Measurements from ENCODE around the gene COLQ. TPM values are rescaled to one million over a fixed set of nuclear protein-coding genes. Genes with fewer than 3 reads are reported as not detected.
A peak's percentile ranks its signal among the peaks of the same experiment; 100 is the strongest.

COLQ gene
- total and polyA plus RNA-seq, 11 donors, result 2.1 to 33.0 (median 10.7) TPM

GRCh38 chr3:15478640-15478979, 42.9 kb downstream of the COLQ start:
- 60 to 79% (median 66%) methylated on average over 5 of the region's 5 CpGs for WGBS, 4 donors
- TF ChIP-seq POLR2A (IDR thresholded peaks at IDR 0.05), result no peak
- TF ChIP-seq, protein P1, sequence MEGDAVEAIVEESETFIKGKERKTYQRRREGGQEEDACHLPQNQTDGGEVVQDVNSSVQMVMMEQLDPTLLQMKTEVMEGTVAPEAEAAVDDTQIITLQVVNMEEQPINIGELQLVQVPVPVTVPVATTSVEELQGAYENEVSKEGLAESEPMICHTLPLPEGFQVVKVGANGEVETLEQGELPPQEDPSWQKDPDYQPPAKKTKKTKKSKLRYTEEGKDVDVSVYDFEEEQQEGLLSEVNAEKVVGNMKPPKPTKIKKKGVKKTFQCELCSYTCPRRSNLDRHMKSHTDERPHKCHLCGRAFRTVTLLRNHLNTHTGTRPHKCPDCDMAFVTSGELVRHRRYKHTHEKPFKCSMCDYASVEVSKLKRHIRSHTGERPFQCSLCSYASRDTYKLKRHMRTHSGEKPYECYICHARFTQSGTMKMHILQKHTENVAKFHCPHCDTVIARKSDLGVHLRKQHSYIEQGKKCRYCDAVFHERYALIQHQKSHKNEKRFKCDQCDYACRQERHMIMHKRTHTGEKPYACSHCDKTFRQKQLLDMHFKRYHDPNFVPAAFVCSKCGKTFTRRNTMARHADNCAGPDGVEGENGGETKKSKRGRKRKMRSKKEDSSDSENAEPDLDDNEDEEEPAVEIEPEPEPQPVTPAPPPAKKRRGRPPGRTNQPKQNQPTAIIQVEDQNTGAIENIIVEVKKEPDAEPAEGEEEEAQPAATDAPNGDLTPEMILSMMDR (IDR thresholded peaks at IDR 0.05), result no peak
- Histone ChIP-seq H3K27me3 (no peaks in the 10 kb centered on the region), H3K4me3 (no peak overlapping the region), H3K9me3 (peaks cover 0 to 6% (median 0%) of the 10 kb centered on the region in 12 donors), H3K27ac (peak overlapping the region in 6 of 12 donors; percentile 18 to 64 (median 44)), H3K36me3 (peaks cover 0 to 9% (median 0%) of the 10 kb centered on the region in 9 donors), H3K4me1 (peaks cover 0 to 34% (median 16%) of the 10 kb centered on the region in 12 donors)
- intact Hi-C loops (cut with DNase I), result loop anchor here in 1 of 10 donors (2.0 kb wide), 1 partner anchor 14 kb away; no protein-coding TSS in a partner anchor
- no peak for DNase-seq
- ATAC-seq, result peak in 2 of 4 donors; percentile 44 to 73

DNA sequence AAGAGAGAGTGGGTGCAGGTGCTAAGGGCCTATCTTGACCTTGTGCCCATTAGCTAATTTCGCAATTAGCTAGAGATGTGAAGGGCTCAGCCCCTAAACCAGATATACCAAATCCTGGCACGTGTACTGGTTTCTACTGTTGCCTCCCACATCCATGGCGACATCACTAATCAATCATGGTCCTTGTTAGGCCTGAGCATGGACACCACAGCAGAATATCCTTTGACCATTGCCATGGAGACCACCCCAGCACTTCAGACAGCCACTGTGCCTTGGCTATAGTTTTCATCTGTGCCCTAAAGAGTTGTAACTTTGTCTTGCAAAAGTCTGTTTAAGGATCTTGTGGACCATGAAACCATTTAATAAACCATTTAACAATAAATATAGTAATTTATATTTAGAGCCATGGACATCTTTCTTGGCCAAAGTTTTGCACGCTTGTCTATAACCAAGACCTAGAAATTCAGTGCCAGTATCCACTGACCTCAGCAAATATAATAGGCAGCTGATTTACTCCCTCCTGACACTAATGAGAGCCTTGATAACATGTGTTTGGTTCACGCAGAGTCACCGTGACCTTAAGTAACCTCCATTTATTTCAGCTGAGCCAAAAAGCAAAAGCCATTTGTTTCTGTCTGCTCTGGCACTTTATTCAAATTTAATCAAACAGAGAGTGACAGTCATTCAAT, 43.4 kb downstream of the COLQ start:
- Histone ChIP-seq H3K4me3 (no peak overlapping the region), H3K27ac (peak overlapping the region in 6 of 12 donors; percentile 18 to 64 (median 48)), H3K36me3 (peaks cover 0 to 12% (median 0%) of the 10 kb centered on the region in 9 donors), H3K9me3 (peaks cover 0 to 6% (median 0%) of the 10 kb centered on the region in 12 donors), H3K27me3 (no peaks in the 10 kb centered on the region), H3K4me1 (peaks cover 0 to 34% (median 16%) of the 10 kb centered on the region in 12 donors)
- intact Hi-C loops (cut with DNase I), result loop anchor here in 1 of 10 donors (2.0 kb wide), 1 partner anchor 15 kb away; no protein-coding TSS in a partner anchor
- WGBS, 4 donors, result 51 to 63% (median 59%) methylated on average over 6 of the region's 6 CpGs
- ATAC-seq (peak; percentile 83 to 90 (median 86)), DNase-seq (no peak)
- TF ChIP-seq POLR2A (IDR thresholded peaks at IDR 0.05), result no peak

GRCh38 chr3:15476378-15476777, 45.1 kb downstream of the COLQ start:
- no peak overlapping the region for H3K27ac ChIP-seq
- no peak overlapping the region for H3K4me3 ChIP-seq
- WGBS, 4 donors, result 58 to 70% (median 66%) methylated on average over 3 of the region's 3 CpGs
- ATAC-seq, result peak in 2 of 4 donors; percentile 48 to 63
- intact Hi-C loops (cut with DNase I), result no loop called here
- TF ChIP-seq, protein P1 (IDR thresholded peaks at IDR 0.05), result no peak
- no peak for TF ChIP-seq POLR2A (IDR thresholded peaks at IDR 0.05)
- H3K9me3 ChIP-seq, result peaks cover 0 to 5% (median 0%) of the 10 kb centered on the region in 12 donors
- no peak for DNase-seq
- H3K4me1 ChIP-seq, result peaks cover 0 to 34% (median 16%) of the 10 kb centered on the region in 12 donors
- no peaks in the 10 kb centered on the region for H3K27me3 ChIP-seq
- H3K36me3 ChIP-seq, result peaks cover 0 to 13% (median 0%) of the 10 kb centered on the region in 9 donors

DNA sequence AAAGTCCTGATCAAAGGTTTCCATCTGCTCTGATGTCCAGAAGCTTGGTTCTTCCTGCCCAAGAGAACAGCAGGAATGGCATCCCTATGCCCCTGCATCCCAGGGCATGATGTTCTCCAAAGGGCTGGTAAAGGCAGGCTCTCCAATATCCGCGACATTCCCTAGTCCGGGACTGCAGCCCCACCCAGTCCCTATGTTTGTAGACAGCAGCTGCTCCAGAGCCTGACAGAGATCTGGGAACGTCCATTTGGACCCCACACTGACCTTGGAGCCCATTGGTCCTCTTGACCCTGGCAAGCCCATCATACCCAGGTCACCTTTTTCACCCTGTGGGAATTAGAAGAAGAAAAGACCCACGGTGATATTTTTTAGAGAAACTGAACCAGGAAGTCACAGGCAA, 46.3 kb downstream of the COLQ start:
- H3K4me1 ChIP-seq, result peaks cover 0 to 34% (median 16%) of the 10 kb centered on the region in 12 donors
- H3K4me3 ChIP-seq, result no peak overlapping the region
- H3K36me3 ChIP-seq, result peaks cover 0 to 13% (median 0%) of the 10 kb centered on the region in 9 donors
- TF ChIP-seq, protein P1 (IDR thresholded peaks at IDR 0.05), result no peak
- no peak for TF ChIP-seq POLR2A (IDR thresholded peaks at IDR 0.05)
- DNase-seq, result no peak
- H3K27me3 ChIP-seq, result no peaks in the 10 kb centered on the region
- H3K27ac ChIP-seq, result no peak overlapping the region
- WGBS, 4 donors, result 47 to 70% (median 54%) methylated on average over 5 of the region's 5 CpGs
- H3K9me3 ChIP-seq, result no peaks in the 10 kb centered on the region
- no peak for ATAC-seq
- intact Hi-C loops (cut with DNase I), result no loop called here

Measured in heart left ventricle (tissue), 16 donors.